ENCODE data around the gene GPSM3. TPM values are rescaled to one million over a fixed set of nuclear protein-coding genes. Genes with fewer than 3 reads are reported as not detected.

The GPSM3 gene
- total RNA-seq (2022; extraction: Qiagen RNA extraction; ENCODE audit: low read depth) = 0.16 to 0.88 TPM (median 0.40 TPM) in 5 replicates

GRCh38 chr6:32192608-32193039 is at the start of gene GPSM3:
TSS of gene GPSM3 (minus strand) at chr6:32192643. CDS start at chr6:32192513, 130 bp downstream.

GRCh38 chr6:32223258-32224235 is 31.1 kb upstream of the GPSM3 start, which contains the start of gene NOTCH4:
TSS of gene NOTCH4 (minus strand) at chr6:32224067. CDS start at chr6:32223928, 139 bp downstream.

GRCh38 chr6:32190054-32190851 is 2.2 kb downstream of the GPSM3 start, which contains the start of gene PBX2:
TSS of gene PBX2 (minus strand) at chr6:32190202. CDS start at chr6:32189915, 287 bp downstream.

GRCh38 chr6:32184084-32184640 is 8.3 kb downstream of the GPSM3 start, which contains the start of gene AGER:
TSS of gene AGER (minus strand) at chr6:32184253. CDS start at chr6:32184222, 31 bp downstream.

DNA sequence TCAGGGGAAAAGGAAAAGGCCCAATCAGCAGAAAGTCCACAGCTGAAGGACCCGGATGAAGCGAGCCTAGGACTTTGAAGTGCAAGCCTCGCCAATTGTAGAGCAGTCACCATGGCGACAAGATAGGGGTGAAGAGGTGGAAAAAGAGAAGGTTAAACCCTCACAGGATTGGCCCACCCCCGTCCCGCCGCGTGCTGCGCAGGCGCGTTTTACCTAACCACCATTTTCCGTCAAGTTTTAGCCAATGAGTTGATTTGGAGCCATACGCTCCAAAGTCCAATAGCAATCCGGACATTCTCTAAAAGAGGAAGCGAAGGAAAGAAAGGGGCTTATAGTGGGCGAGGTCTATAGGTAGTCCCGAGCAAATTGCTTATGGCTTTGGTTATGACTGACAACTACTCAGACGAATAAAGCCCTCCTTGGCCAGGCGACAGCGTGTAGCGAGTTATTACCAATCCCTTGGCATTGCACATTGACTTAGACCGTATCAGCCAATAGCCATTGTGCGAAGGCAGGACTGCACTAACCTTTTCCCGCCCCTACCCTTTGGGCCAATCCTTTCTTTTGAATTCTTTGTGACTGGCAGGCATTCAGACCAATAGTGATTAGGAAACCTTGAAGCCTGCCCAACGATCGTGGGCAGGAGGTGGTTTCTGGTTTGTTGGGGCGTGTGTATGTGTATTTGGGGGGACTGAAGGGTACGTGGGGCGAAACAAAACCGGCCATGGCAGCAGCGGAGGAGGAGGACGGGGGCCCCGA is 14.5 kb downstream of the GPSM3 start, which contains the start of gene RNF5:
TSS of gene RNF5 (plus strand) at position 618 of the 759 bp plus-strand sequence. CDS start at position 725, 107 bp downstream.

GRCh38 chr6:32175711-32176475 is 16.6 kb downstream of the GPSM3 start, which contains the start of gene AGPAT1:
TSS of gene AGPAT1 (minus strand) at chr6:32176084. CDS start at chr6:32171496, 4,588 bp downstream.

GRCh38 chr6:32164295-32164694 is 28.1 kb downstream of the GPSM3 start, which contains the start of gene EGFL8:
TSS of gene EGFL8 (plus strand) at chr6:32164595. CDS start at chr6:32166166, 1,571 bp downstream.

DNA sequence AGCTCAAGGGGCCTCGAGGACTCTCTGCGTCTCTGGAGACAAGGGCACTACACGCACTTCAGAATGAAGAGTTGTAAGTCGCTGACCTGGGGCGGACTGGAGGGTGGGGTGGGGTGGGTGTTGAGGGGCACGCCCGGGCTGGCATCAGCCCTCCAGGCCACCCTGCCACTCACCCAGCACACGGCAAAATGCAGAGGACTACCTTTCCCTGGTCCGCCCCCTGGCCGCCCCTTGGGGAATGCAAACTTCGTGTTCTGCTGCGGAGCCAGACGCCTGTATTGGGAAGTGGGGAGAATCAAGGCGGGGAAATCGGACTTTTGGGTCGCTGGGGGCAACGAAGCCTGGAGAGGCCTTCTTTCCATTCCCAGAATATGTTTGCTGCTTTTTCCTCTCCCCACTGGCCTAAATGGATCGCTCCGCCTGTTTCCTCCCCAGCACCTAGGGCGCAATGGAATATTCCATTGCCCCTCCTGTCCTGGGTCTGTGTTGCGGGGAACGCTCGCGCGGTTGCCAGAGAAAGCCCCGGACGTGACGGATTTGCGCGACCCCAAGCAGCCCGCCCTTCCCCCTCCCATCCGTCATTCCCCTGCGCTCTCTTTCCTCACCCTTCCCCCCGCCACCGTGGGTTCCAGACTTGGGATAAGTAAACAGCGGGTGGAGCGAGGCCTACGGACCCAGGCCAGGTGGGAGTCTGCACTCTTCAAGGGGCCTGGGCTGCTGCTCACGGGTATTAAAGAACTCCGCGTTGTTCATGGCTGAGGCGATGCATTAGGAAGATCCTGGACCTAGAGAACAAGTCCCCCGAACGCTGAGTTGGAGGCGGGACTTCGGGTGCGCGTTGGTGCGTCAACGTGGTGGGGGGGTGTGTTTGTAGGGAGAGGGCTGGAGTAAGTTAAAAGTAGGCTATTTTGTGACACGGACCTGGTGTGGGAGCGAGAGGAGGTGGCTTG is 38.6 kb downstream of the GPSM3 start, which contains the start of gene PPT2:
TSS of gene PPT2 (plus strand) at position 578 of the 950 bp plus-strand sequence. CDS start 454 bp downstream, outside the sequence.

DNA sequence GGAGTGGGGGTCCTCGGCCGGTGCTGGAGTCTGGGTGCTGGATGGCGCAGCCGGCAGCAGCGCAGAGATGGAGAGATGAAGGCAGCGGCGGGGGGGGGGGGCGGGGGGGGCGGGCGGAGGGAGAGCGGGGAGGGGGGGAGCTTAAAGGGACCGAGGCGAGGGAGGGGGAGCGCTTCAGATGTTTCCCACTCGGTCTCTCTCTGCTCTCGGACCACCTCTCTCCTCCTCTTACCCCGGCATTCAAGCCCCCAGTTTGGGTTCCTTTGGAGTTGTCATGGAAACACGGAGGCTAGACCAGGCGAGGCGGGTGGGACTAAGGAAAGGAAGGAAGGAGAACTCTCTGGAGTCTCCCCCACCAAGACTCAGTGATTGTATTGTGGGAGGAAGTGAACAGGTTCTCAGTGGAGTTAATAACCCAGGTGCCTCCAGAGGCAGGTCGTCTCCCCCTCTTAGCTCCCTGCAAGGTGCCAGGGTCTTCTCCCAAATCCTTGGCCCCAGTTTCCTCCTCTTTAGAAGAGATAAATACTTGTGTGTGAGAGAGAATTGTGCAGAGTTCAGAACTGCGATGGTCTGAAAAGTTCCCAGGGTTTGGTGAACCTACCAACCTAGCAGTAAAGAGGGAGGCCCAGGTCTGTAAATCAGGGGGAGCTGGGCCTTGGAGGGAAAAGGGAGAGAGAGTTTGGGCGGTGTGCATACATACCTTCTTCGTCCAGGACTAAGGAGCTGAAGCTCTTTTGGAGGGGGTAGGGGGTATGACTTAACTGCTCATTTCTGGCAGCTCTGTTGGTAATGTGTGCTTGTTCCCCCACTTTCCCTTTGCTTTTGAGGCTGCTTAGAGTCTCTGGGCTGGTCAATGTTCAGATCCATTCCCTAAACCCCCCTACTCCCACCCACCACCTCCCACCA is 40.3 kb downstream of the GPSM3 start, which contains the start of gene PRRT1:
TSS of gene PRRT1 (minus strand) at position 77 of the 906 bp plus-strand sequence. CDS start 112 bp downstream, outside the sequence.

Other genes with a start within 250 kb of the GPSM3 start
- gene CFB, start 246.5 kb downstream of the GPSM3 start, total RNA-seq (2022; extraction: Qiagen RNA extraction; ENCODE audit: low read depth) = 1.6 to 3.2 TPM (median 2.0 TPM) in 5 replicates
- 75.5 to 91.9 TPM (median 81.9 TPM) in 5 replicates for gene NELFE, start 233.7 kb downstream of the GPSM3 start, total RNA-seq (2022; extraction: Qiagen RNA extraction; ENCODE audit: low read depth)
- gene SKIC2, start 233.5 kb downstream of the GPSM3 start, total RNA-seq (2022; extraction: Qiagen RNA extraction; ENCODE audit: low read depth) = 15.8 to 30.9 TPM (median 25.7 TPM) in 5 replicates
- 10.6 to 14.3 TPM (median 12.1 TPM) in 5 replicates for gene DXO, start 220.5 kb downstream of the GPSM3 start, total RNA-seq (2022; extraction: Qiagen RNA extraction; ENCODE audit: low read depth)
- gene C4A, start 210.6 kb downstream of the GPSM3 start, total RNA-seq (2022; extraction: Qiagen RNA extraction; ENCODE audit: low read depth) = 0.94 to 1.5 TPM (median 1.5 TPM) in 5 replicates
- gene C4B, start 177.8 kb downstream of the GPSM3 start, total RNA-seq (2022; extraction: Qiagen RNA extraction; ENCODE audit: low read depth) = 0.69 to 1.5 TPM (median 1.3 TPM) in 5 replicates
- not detected in 5 replicates for gene CYP21A2, start 154.2 kb downstream of the GPSM3 start, total RNA-seq (2022; extraction: Qiagen RNA extraction; ENCODE audit: low read depth)
- 0.14 to 0.86 TPM (median 0.57 TPM) in 5 replicates for gene TNXB, start 83.3 kb downstream of the GPSM3 start, total RNA-seq (2022; extraction: Qiagen RNA extraction; ENCODE audit: low read depth)
- 21.0 to 37.0 TPM (median 35.3 TPM) in 5 replicates for gene ATF6B, start 64.4 kb downstream of the GPSM3 start, total RNA-seq (2022; extraction: Qiagen RNA extraction; ENCODE audit: low read depth)
- 6.0 to 8.2 TPM (median 6.7 TPM) in 5 replicates for gene FKBPL, start 62.4 kb downstream of the GPSM3 start, total RNA-seq (2022; extraction: Qiagen RNA extraction; ENCODE audit: low read depth)
- gene PRRT1, start 40.7 kb downstream of the GPSM3 start, total RNA-seq (2022; extraction: Qiagen RNA extraction; ENCODE audit: low read depth) = 0.47 to 0.95 TPM (median 0.68 TPM) in 5 replicates
- gene PPT2, start 38.5 kb downstream of the GPSM3 start, total RNA-seq (2022; extraction: Qiagen RNA extraction; ENCODE audit: low read depth) = 6.1 to 9.5 TPM (median 8.4 TPM) in 5 replicates
- 1.3 to 1.9 TPM (median 1.7 TPM) in 5 replicates for gene EGFL8, start 28.0 kb downstream of the GPSM3 start, total RNA-seq (2022; extraction: Qiagen RNA extraction; ENCODE audit: low read depth)
- gene AGPAT1, start 16.6 kb downstream of the GPSM3 start, total RNA-seq (2022; extraction: Qiagen RNA extraction; ENCODE audit: low read depth) = 29.1 to 41.4 TPM (median 40.8 TPM) in 5 replicates
- gene RNF5, start 14.2 kb downstream of the GPSM3 start, total RNA-seq (2022; extraction: Qiagen RNA extraction; ENCODE audit: low read depth) = 32.5 to 48.7 TPM (median 45.6 TPM) in 5 replicates
- 1.5 to 3.1 TPM (median 2.6 TPM) in 5 replicates for gene AGER, start 8.4 kb downstream of the GPSM3 start, total RNA-seq (2022; extraction: Qiagen RNA extraction; ENCODE audit: low read depth)
- 13.2 to 19.5 TPM (median 17.7 TPM) in 5 replicates for gene PBX2, start 2.4 kb downstream of the GPSM3 start, total RNA-seq (2022; extraction: Qiagen RNA extraction; ENCODE audit: low read depth)
- gene NOTCH4, start 31.4 kb upstream of the GPSM3 start, total RNA-seq (2022; extraction: Qiagen RNA extraction; ENCODE audit: low read depth) = 0.42 to 0.88 TPM (median 0.63 TPM) in 5 replicates
- not detected in 5 replicates for gene TSBP1, start 179.3 kb upstream of the GPSM3 start, total RNA-seq (2022; extraction: Qiagen RNA extraction; ENCODE audit: low read depth)
- gene BTNL2, start 214.5 kb upstream of the GPSM3 start, total RNA-seq (2022; extraction: Qiagen RNA extraction; ENCODE audit: low read depth) = not detected in 5 replicates
- gene HLA-DRA, start 247.2 kb upstream of the GPSM3 start, total RNA-seq (2022; extraction: Qiagen RNA extraction; ENCODE audit: low read depth) = not detected in 5 replicates